ENCODE data around the gene CITED1. TPM values are rescaled to one million over a fixed set of nuclear protein-coding genes. Genes with fewer than 3 reads are reported as not detected.

CITED1 gene
- total RNA-seq, 1 donor from 2014 or later, result 1.1 TPM

DNA sequence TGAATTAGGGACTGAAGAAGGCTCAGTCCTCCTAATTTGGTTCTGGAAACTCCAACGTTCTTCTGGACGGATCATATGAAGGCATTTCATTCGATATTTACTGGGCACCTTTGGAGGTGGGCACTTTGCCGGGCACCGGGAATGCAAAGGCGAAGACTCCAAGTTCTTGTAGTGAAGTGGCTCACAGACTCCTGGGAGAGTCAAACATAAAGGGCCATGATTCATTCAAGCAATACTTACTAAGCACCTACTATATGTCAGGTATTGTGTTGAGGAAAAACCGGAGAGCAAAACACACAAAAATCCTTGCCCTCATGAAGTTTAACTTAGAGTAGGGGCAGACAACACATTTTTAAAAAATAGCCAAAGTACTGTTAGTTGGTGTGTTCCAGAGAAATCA lies 49.9 kb downstream of the CITED1 start:
- DNase-seq (ENCODE audit: extremely low spot score, unreplicated experiment), result no peak
- no peak overlapping the region for H3K4me3 Mint-ChIP-seq (ENCODE audit: unreplicated experiment)
- peaks cover 17% of the 10 kb centered on the region for H3K4me1 Mint-ChIP-seq (ENCODE audit: unreplicated experiment)
- H3K27ac Mint-ChIP-seq (ENCODE audit: unreplicated experiment), result no peak overlapping the region
- H3K27me3 Mint-ChIP-seq (ENCODE audit: unreplicated experiment), result peaks cover 3% of the 10 kb centered on the region
- TF ChIP-seq, protein P1, sequence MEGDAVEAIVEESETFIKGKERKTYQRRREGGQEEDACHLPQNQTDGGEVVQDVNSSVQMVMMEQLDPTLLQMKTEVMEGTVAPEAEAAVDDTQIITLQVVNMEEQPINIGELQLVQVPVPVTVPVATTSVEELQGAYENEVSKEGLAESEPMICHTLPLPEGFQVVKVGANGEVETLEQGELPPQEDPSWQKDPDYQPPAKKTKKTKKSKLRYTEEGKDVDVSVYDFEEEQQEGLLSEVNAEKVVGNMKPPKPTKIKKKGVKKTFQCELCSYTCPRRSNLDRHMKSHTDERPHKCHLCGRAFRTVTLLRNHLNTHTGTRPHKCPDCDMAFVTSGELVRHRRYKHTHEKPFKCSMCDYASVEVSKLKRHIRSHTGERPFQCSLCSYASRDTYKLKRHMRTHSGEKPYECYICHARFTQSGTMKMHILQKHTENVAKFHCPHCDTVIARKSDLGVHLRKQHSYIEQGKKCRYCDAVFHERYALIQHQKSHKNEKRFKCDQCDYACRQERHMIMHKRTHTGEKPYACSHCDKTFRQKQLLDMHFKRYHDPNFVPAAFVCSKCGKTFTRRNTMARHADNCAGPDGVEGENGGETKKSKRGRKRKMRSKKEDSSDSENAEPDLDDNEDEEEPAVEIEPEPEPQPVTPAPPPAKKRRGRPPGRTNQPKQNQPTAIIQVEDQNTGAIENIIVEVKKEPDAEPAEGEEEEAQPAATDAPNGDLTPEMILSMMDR (IDR thresholded peaks at IDR 0.05), result no peak
- H3K9me3 Mint-ChIP-seq (ENCODE audit: unreplicated experiment), result no peaks in the 10 kb centered on the region
- H3K36me3 Mint-ChIP-seq (ENCODE audit: unreplicated experiment), result no peaks in the 10 kb centered on the region

DNA sequence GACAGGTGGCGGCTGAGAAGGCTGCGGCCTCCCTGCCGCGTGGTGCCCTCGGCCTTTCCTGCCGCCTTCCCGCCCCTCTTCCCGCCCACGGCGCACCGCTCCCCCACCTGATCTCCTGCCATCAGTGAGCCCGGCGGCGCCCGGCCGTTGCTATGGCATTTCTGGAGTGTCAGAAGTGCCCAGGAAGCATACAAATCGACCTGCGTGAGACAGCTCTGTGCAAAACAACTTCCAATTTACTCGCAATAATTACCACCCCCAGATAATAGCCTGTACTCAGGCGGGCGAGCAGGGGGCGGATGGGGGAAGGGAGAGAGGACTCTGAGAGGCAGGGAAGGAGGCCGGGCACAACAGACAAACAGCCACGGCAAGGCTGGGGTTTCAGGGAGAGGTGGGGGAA lies 50.3 kb downstream of the CITED1 start:
- DNase-seq (ENCODE audit: extremely low spot score, unreplicated experiment), result no peak
- Mint-ChIP-seq H3K4me1 (ENCODE audit: unreplicated experiment) (peaks cover 17% of the 10 kb centered on the region), H3K9me3 (ENCODE audit: unreplicated experiment) (no peaks in the 10 kb centered on the region), H3K4me3 (ENCODE audit: unreplicated experiment) (no peak overlapping the region), H3K27ac (ENCODE audit: unreplicated experiment) (no peak overlapping the region), H3K36me3 (ENCODE audit: unreplicated experiment) (no peaks in the 10 kb centered on the region), H3K27me3 (ENCODE audit: unreplicated experiment) (peaks cover 3% of the 10 kb centered on the region)
- TF ChIP-seq, protein P1 (IDR thresholded peaks at IDR 0.05), result no peak

DNA sequence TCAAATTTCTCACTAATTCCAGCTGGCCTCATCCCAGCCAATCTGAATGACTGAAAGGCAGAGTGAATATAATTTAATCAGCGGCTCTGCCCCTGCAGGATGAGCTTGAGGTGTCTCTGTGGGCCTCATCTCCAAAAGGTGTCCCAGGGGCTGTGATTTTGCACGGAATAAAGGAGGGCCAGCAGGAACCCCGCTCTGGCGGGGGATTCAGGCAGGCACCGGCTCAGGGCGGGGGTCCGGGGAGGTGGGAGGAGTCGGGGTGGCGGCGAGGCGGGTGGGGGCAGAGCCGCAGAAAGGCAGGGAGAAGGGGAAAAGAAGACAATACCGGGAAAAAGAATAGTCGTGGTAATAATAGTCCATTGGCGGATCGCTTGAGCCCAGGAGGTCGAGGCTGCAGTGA lies 50.9 kb downstream of the CITED1 start:
- Mint-ChIP-seq H3K4me1 (ENCODE audit: unreplicated experiment) (peaks cover 17% of the 10 kb centered on the region), H3K9me3 (ENCODE audit: unreplicated experiment) (no peaks in the 10 kb centered on the region), H3K27ac (ENCODE audit: unreplicated experiment) (no peak overlapping the region), H3K4me3 (ENCODE audit: unreplicated experiment) (no peak overlapping the region), H3K36me3 (ENCODE audit: unreplicated experiment) (no peaks in the 10 kb centered on the region), H3K27me3 (ENCODE audit: unreplicated experiment) (peaks cover 3% of the 10 kb centered on the region)
- TF ChIP-seq, protein P1 (IDR thresholded peaks at IDR 0.05), result no peak
- no peak for DNase-seq (ENCODE audit: extremely low spot score, unreplicated experiment)

DNA sequence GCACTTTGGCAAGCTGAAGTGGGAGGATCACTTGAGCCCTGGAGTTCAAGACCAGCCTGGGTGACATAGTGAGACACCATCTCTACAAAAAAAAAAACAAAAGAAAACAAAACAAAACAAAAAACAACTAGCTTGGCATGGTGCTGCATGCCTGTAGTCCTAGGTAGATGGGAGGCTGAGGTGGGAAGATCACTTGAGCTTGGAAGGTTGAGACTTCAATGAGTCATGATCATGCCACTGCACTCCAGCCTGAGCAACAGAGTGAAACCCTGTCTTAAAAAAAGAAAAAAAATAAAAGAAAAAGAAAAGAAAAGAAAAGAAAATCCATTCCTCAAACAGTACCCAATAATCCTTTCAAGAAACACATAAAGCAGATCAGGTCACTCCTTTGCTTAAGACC lies 52.0 kb downstream of the CITED1 start:
- no peak for DNase-seq (ENCODE audit: extremely low spot score, unreplicated experiment)
- Mint-ChIP-seq H3K4me1 (ENCODE audit: unreplicated experiment) (peaks cover 17% of the 10 kb centered on the region), H3K27ac (ENCODE audit: unreplicated experiment) (no peak overlapping the region), H3K36me3 (ENCODE audit: unreplicated experiment) (no peaks in the 10 kb centered on the region), H3K9me3 (ENCODE audit: unreplicated experiment) (no peaks in the 10 kb centered on the region), H3K4me3 (ENCODE audit: unreplicated experiment) (no peak overlapping the region), H3K27me3 (ENCODE audit: unreplicated experiment) (peaks cover 3% of the 10 kb centered on the region)
- TF ChIP-seq, protein P1 (IDR thresholded peaks at IDR 0.05), result no peak

Other genes with a start within 250 kb of the CITED1 start
- gene RTL5, start 174.0 kb downstream of the CITED1 start, total RNA-seq, result 19.5 and 19.9 TPM in 2 replicates
- 10.9 and 12.1 TPM in 2 replicates for gene PIN4, start 124.2 kb downstream of the CITED1 start, total RNA-seq
- 1.1 and 1.3 TPM in 2 replicates for gene ERCC6L, start 66.9 kb downstream of the CITED1 start, total RNA-seq
- gene RPS4X, start 28.7 kb downstream of the CITED1 start, total RNA-seq, result 1,562 and 1,587 TPM in 2 replicates

Data from osteocyte (in vitro differentiated cells).